Measurements from ENCODE around the gene ST6GAL2.

Gene ST6GAL2

DNA sequence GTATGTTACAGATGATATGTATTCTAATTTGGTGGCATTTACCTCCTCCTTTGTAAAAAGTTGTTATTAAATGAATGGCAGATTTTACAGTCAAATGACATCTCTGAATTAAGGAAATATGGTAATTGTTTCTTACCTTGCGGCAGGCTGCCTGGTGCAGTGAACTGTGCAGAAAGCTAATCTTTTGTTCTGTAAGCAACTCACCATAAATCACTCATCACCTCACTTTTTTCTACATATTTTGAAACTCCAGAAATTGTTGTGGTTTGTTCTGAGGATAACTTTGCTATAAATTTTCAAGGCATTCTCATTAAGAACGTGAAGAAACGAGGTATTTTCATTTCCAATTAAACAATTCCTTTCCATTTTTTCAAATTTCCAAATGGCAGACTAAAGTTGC lies 52.7 kb downstream of the ST6GAL2 start:
- H3K27ac ChIP-seq (replicated peaks), result no peak overlapping the region
- TF ChIP-seq SPI1 (IDR thresholded peaks at IDR 0.05; ENCODE audit: borderline replicate concordance, low read depth), result no peak
- no peak for TF ChIP-seq GABPA (IDR thresholded peaks at IDR 0.05; ENCODE audit: low read depth)
- TF ChIP-seq REST (IDR thresholded peaks at IDR 0.05; ENCODE audit: insufficient replicate concordance, low read depth), result no peak
- DNase-seq (ENCODE audit: low read depth in 1 of 2, low spot score in 1 of 2), result no peak
- no peak overlapping the region for H3K4me3 ChIP-seq (replicated peaks; ENCODE audit: insufficient read depth, low read length)
- no peaks in the 10 kb centered on the region for H3K27me3 ChIP-seq (ENCODE audit: insufficient read depth, poor library complexity, severe bottlenecking)

DNA sequence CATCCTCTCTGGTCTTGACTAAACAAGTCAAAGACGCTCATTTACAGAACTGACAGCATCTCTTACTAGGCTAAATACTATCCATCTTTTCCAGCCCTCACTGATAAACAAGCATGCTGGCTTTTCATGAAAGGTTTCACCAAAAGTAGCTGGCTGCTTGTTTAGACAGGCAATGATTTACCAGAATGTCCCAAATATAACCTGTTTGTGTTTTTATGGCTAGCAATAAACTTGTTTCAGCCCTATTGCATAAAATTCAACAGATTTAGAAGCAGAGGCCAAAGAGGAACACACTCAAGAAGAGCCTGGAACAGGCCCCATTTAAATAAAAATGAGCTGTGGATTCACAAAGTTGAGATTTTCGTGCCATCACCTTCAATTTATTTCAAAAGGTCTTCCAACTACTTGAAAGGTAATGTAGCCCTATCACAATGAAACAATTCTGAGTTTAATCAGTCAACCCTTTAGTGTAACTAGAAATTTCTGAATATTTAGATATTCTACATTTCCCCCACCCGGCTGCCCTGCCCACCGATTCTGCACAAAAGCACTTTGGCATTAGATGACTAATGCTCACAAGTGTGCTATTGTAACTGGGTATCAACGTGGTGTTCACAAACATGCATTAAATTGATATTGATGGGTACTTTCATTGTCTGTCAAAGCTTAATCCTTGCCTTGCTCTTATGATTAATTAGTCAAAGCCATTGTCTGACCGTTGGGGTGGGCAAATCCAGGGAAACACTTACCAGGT lies 54.0 kb downstream of the ST6GAL2 start:
- H3K27me3 ChIP-seq (ENCODE audit: insufficient read depth, poor library complexity, severe bottlenecking), result no peaks in the 10 kb centered on the region

GRCh38 chr2:106831241-106831640 lies 54.7 kb downstream of the ST6GAL2 start:
- no peak for DNase-seq (ENCODE audit: low read depth in 1 of 2, low spot score in 1 of 2)
- no peaks in the 10 kb centered on the region for H3K27me3 ChIP-seq (ENCODE audit: insufficient read depth, poor library complexity, severe bottlenecking)
- H3K4me3 ChIP-seq (replicated peaks; ENCODE audit: insufficient read depth, low read length), result no peak overlapping the region
- TF ChIP-seq GABPA (IDR thresholded peaks at IDR 0.05; ENCODE audit: low read depth) (no peak), POLR2AphosphoS5 (IDR thresholded peaks at IDR 0.05; ENCODE audit: low read depth) (no peak), SPI1 (IDR thresholded peaks at IDR 0.05; ENCODE audit: borderline replicate concordance, low read depth) (no peak), REST (IDR thresholded peaks at IDR 0.05; ENCODE audit: insufficient replicate concordance, low read depth) (no peak), CTCF (IDR thresholded peaks at IDR 0.05; ENCODE audit: insufficient read depth, low read length) (no peak)
- H3K27ac ChIP-seq (replicated peaks), result no peak overlapping the region

More for the DNA sequence above, 54.0 kb downstream of the ST6GAL2 start:
- H3K27ac ChIP-seq (replicated peaks), result no peak overlapping the region
- H3K4me3 ChIP-seq (replicated peaks; ENCODE audit: insufficient read depth, low read length), result no peak overlapping the region
- no peak for TF ChIP-seq SPI1 (IDR thresholded peaks at IDR 0.05; ENCODE audit: borderline replicate concordance, low read depth)
- no peak for TF ChIP-seq POLR2AphosphoS5 (IDR thresholded peaks at IDR 0.05; ENCODE audit: low read depth)
- TF ChIP-seq CTCF (IDR thresholded peaks at IDR 0.05; ENCODE audit: insufficient read depth, low read length), result no peak
- TF ChIP-seq GABPA (IDR thresholded peaks at IDR 0.05; ENCODE audit: low read depth), result no peak
- TF ChIP-seq REST (IDR thresholded peaks at IDR 0.05; ENCODE audit: insufficient replicate concordance, low read depth), result no peak
- DNase-seq (ENCODE audit: low read depth in 1 of 2, low spot score in 1 of 2), result no peak
